HG03060 (cell line): ENCODE measurements around the gene CDKN3.
"Not testable (repeated sequence)": the region's sequence is repeated elsewhere in the genome, so short reads cannot be mapped to it uniquely, and the experiment has no call there.

Source experiments
- ATAC-seq: cut with Tn5 transposase; IDR thresholded peaks from one replicate; pipeline ENCODE4 v1.9.1; 2021; ENCODE audit warnings: low read depth, moderate number of reproducible peaks; ENCODE audit not compliant: unreplicated experiment

CDKN3 gene

DNA sequence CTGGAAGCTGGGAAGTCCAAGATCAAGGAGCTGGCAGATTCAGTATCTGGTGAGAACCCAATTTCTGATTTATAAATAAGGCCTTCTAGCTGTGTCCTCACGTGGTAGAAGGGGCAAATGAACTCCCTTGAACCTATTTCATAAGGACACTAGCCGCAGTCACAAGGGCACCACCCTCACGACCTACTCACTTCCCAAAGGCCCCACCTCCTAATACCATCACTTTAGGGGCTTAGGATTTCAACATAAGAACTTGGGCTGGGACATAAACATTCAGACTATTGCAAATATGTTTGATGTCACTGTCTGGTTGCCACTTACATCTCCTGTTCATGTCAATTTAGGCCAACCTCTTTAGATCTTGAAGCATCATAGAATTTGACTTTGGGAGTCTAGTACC, 55.2 kb downstream of the CDKN3 start:
- ATAC-seq, result no peak

DNA sequence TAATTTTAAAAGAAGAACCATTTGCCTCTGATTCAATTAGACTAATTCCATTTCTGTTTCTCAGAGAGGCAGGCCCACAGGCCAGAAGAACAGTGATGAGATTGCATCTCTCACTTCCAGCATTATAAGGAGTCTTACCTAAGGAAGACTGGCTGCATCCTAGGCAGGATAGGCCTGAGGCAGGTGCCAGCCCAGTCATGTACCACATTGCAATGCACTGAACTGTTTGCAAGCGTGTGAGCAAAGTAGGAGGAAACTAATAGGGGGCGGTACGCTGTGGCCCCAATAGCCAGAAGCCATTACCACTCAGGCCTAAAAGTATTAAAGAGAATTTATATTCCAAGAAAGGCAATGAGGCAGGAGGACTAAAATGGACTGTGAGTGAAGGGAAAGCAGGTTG, 56.4 kb downstream of the CDKN3 start:
- no peak for ATAC-seq

DNA sequence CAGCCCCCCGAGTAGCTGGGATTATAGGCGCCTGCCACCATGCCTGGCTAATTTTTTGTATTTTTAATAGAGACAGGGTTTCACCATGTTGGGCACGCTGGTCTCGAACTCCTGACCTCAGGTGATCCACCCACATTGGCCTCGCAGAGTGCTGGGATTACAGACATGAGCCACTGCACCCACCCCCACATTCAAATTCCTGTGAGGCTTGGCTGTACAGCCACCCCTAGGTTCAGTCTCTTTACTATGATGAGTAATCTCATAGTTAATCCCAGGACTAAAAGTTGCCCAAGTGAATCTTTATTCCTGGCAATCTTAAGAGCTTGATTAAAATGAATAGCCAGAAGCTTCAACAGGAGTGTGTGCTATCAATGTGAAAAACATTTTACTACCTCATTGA, 57.2 kb downstream of the CDKN3 start:
- not testable (repeated sequence) for ATAC-seq

DNA sequence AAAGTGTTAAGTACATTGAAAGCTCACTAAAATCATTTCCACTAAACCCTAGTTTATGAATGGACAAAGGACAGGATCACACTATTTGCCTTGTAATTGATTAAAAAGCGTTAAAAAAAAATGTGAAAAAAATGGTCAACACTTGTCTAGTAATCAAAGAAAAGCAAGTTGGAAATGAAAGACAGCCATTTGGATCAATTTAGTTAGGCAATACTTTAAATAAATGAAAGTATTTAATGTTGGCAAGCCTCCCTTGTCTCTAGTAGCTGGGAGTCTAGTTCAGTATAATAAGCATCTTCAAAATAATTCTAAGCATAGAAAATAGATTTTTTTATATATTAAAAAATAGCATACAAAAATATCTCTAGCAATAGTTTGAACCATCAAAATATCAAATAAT, 58.6 kb downstream of the CDKN3 start:
- ATAC-seq, result no peak

DNA sequence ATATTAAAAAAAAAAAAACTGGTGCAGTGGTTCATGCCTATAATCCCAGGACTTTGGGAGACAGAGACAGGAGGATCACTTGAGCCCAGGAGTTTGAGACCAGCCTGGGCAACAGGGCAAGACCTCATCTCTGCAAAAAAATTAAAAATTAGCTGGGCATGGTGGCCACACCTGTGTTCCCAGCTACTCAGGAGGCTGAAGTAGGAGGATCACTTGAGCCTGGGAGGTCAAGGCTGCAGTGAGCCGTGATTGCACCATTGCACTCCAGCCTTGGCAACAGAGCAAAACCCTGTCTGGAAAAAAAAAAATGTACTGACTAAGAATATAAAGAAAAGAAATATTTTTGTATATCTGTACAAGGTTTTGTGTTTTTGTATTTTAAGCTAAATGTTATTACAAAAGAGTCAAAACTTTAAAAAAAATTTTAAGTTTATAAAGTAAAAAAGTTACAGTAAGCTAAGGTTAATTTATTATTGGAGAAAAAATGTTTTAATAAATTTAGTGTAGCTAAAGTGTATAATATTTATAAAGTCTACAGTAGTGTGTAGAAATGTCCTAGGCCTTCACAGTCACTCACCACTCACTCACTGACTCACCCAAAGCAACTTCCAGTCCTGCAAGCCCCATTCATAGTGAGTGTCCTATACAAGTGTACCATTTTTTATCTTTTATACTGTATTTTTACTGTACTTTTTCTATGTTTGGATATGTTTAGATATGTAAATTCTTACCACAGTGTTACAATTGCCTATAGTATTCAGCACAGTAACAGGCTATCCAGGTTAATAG, 60.2 kb downstream of the CDKN3 start:
- ATAC-seq, result not testable (repeated sequence)

DNA sequence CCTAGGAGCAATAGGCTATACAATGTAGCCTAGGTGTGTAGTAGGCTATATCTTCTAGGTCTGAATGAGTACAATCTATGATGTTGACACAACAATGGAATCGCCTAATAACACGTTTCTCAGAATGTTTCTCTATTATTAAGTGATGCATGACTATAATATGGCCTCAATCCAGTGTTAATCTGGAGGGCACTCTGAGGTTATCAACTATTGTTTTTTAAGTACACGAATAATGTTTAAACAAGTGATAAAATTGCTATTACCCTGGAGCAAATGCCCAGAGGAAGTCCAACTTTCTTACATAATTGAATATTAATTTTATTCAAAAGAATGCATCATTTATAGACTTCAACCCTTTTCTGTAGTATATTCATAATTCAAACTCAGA, 60.8 kb downstream of the CDKN3 start:
- ATAC-seq, result no peak

DNA sequence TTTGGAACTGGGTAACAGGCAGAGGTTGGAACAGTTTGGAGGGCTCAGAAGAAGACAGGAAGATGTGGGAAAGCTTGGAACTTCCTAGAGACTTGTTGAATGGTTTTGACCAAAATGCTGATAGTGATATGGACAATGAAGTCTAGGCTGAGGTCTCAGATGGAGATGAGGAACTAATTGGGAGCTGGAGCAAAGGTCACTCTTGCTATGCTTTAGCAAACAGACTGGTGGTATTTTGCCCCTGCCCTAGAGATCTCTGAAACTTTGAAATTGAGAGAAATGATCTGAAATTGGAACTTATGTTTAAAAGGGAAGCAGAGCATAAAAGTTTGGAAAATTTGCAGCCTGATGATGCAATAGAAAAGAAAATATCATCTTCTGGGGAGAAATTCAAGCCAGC, 61.7 kb downstream of the CDKN3 start:
- not testable (repeated sequence) for ATAC-seq

DNA sequence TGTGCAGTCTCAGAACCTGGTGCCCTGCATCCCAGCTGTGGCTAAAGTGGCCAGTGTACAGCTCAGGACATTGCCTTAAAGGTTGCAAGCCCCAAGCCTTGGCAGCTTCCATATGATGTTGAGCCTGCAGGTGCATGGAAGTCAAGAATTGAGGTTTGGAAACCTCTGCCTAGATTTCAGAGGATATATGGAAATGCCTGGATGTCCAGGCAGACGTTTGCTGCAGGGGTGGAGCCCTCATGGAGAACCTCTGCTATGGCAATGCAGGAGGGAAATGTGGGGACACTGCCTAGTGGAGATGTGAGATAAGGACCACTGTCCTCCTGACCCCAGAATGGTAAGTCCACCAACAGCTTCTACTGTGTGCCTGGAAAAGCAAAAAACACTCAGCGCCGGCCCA, 62.3 kb downstream of the CDKN3 start:
- no peak for ATAC-seq

DNA sequence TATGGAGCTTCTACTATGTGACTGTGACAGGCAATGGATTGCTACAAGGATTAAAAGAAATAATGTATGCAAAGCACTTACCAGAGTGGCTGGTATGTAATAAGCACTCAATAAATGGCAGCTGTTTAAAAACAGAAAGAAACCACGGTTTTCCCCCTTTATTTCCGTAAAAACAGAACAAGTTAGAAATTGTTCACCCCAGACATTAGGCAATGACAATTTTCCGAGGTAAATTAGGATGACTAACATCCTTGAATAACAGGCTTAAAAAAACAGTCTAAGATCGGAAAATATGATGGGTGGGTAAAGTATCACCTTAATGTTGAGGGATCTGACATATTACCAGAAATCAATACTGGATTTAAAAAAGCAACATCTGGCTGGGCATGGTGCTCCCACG, 65.2 kb downstream of the CDKN3 start:
- no peak for ATAC-seq

DNA sequence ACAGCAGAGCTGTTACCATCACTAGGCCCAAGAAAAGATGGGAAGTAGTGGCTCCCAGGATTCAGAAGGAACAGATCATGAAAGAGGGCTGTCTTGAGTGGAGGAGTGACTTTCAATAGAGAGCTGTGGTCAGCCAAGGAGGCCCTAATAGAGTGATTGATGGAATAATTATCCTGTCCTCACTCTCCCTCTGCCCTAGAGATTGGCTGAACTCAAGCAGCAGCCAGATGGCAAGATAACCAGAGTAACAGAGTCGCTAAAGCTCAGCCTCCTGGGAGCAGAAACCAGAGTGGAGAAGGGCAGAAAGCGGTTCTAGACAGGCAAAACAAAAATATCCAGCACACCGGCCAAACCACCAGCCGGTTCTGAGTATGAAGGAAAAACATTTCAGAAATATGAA, 68.8 kb downstream of the CDKN3 start:
- ATAC-seq, result no peak

DNA sequence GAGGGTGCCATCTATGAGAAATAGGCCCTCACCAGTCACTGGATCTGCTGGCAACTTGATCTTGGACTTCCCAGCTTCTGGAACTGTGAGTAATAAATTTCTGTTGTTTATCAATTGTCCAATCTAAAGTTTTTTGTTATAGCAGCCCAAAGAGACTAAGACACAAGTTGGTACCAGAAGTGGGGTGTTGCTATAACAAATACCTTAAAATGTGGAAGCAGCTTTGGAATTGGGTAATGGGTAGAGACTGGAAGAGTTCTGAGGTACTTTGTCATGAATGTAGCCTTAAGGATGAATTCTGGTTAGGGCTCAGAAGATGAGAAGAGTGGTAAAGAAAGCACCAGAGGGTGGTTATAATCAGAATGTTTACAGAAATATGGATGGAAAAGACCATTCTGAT, 70.5 kb downstream of the CDKN3 start:
- ATAC-seq, result no peak
